H1 (cell line): ENCODE data around the gene EPG5.

ENCODE experiments used
- JUN ChIP-seq: IDR thresholded peaks from 2 replicates; pipeline ENCODE4 v1.6.1; 2011; ENCODE audit warnings: low read depth, mild to moderate bottlenecking, improper control_type of control experiment, low read length
- TF ChIP-seq, protein P1 (sequence below), 3 experiments: IDR thresholded peaks; 1 replicate in 2 of 3; 2 replicates in 1 of 3; pipeline versions ENCODE4 v1.5.1 to v1.6.1; 2011; ENCODE audit warnings: low read length in 3 of 3, mild to moderate bottlenecking in 3 of 3, inconsistent platforms in 2 of 3, low read depth in 1 of 3, moderate library complexity in 1 of 3; ENCODE audit not compliant: insufficient read depth in 1 of 3; ENCODE audit errors: control extremely low read depth in 1 of 3
- TF ChIP-seq, protein P2 (sequence below): IDR thresholded peaks from 2 replicates; pipeline ENCODE4 v1.6.1; 2011; ENCODE audit warnings: low read length, improper control_type of control experiment

DNA sequence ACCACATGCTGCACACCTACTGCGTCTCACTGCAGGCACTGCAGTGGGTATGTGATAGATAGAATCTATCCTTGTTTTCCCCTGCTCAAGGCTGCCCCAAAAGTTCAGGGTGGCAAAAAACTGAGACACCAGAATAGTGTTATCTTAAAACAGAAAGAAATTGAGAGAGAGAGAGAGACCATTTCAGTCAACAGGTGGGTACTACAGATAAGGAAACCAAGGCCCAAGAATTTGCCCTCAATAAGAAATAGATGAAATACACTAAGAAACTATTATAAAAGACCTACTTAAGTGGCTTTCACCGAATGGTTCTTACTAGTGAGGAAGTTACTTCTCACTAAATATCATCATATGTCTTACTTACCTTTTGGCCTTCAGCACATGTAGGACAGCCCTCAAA, 27.9 kb downstream of the EPG5 start:
- no peak for TF ChIP-seq JUN
- TF ChIP-seq, protein P1, sequence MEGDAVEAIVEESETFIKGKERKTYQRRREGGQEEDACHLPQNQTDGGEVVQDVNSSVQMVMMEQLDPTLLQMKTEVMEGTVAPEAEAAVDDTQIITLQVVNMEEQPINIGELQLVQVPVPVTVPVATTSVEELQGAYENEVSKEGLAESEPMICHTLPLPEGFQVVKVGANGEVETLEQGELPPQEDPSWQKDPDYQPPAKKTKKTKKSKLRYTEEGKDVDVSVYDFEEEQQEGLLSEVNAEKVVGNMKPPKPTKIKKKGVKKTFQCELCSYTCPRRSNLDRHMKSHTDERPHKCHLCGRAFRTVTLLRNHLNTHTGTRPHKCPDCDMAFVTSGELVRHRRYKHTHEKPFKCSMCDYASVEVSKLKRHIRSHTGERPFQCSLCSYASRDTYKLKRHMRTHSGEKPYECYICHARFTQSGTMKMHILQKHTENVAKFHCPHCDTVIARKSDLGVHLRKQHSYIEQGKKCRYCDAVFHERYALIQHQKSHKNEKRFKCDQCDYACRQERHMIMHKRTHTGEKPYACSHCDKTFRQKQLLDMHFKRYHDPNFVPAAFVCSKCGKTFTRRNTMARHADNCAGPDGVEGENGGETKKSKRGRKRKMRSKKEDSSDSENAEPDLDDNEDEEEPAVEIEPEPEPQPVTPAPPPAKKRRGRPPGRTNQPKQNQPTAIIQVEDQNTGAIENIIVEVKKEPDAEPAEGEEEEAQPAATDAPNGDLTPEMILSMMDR (IDR thresholded peaks at IDR 0.05; ENCODE audit: control extremely low read depth in 1 of 3, insufficient read depth in 1 of 3, low read depth in 1 of 3, low read length in 3 of 3): no peak
- TF ChIP-seq, protein P2, sequence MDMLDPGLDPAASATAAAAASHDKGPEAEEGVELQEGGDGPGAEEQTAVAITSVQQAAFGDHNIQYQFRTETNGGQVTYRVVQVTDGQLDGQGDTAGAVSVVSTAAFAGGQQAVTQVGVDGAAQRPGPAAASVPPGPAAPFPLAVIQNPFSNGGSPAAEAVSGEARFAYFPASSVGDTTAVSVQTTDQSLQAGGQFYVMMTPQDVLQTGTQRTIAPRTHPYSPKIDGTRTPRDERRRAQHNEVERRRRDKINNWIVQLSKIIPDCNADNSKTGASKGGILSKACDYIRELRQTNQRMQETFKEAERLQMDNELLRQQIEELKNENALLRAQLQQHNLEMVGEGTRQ: no peak
